Measurements from ENCODE around the gene ALDH3A1.

GRCh38 chr17:19771971-19772630 lies 24.0 kb upstream of the ALDH3A1 start:
- no peak for TF ChIP-seq MYC (IDR thresholded peaks at IDR 0.05; ENCODE audit: low read depth, low read length)
- TF ChIP-seq, protein P1, sequence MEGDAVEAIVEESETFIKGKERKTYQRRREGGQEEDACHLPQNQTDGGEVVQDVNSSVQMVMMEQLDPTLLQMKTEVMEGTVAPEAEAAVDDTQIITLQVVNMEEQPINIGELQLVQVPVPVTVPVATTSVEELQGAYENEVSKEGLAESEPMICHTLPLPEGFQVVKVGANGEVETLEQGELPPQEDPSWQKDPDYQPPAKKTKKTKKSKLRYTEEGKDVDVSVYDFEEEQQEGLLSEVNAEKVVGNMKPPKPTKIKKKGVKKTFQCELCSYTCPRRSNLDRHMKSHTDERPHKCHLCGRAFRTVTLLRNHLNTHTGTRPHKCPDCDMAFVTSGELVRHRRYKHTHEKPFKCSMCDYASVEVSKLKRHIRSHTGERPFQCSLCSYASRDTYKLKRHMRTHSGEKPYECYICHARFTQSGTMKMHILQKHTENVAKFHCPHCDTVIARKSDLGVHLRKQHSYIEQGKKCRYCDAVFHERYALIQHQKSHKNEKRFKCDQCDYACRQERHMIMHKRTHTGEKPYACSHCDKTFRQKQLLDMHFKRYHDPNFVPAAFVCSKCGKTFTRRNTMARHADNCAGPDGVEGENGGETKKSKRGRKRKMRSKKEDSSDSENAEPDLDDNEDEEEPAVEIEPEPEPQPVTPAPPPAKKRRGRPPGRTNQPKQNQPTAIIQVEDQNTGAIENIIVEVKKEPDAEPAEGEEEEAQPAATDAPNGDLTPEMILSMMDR (IDR thresholded peaks at IDR 0.05; ENCODE audit: low read depth, low read length) = no peak

All from NB4 (cell line).